K562 (cell line): ENCODE data around the gene CLEC3B. TPM values are rescaled to one million over a fixed set of nuclear protein-coding genes. Genes with fewer than 3 reads are reported as not detected.

Experiments
- FOXJ2 ChIP-seq: fragments of 200-800 bp; sonication (Bioruptor generic); IDR thresholded peaks from 2 replicates; pipeline ENCODE4 v1.6.1; 2016; ENCODE audit warnings: missing genetic modification characterization, missing compliant biosample characterization
- HBP1 ChIP-seq: fragments of 450-650 bp; formaldehyde crosslinking; IDR thresholded peaks from 2 replicates; pipeline ENCODE4 v1.4.0; 2022; ENCODE audit warnings: missing genetic modification characterization
- MCM7 ChIP-seq, 2 experiments: fragments of 450-650 bp; IDR thresholded peaks; 2 replicates each; pipeline ENCODE4 v1.6.1; 2016 to 2018
- RBM34 ChIP-seq: fragments of 200-400 bp; formaldehyde crosslinking; IDR thresholded peaks from 2 replicates; pipeline ENCODE4 v1.6.1; 2018; ENCODE audit warnings: low read length, borderline replicate concordance; ENCODE audit not compliant: insufficient read depth
- REST ChIP-seq, 2 experiments: fragments of 450-650 bp; formaldehyde crosslinking in 1 of 2; IDR thresholded peaks; 2 replicates each; pipeline versions ENCODE4 v1.4.0 to v1.6.1; 2014 to 2020; ENCODE audit warnings: mild to moderate bottlenecking in 2 of 2, borderline replicate concordance in 1 of 2, low read depth in 1 of 2
- U2AF1 ChIP-seq: fragments of 200-400 bp; formaldehyde crosslinking; optimal IDR thresholded peaks from 2 replicates; pipeline ENCODE3; 2017; ENCODE audit warnings: mild to moderate bottlenecking, low read depth, low read length, moderate library complexity
- ZNF407 ChIP-seq: fragments of 450-650 bp; IDR thresholded peaks from 2 replicates; pipeline ENCODE4 v1.6.1; 2016; ENCODE audit warnings: low read depth
- polyA plus RNA-seq, 8 experiments: library from polyadenylated mRNA; depleted of rRNA in 4 of 8; stranded (reverse) in 5 of 8; unstranded in 3 of 8; fragments of >200 nt; fragmentation: Nextera tagmentation in 2 of 8; fragmentation: Illumina TruSeq in 1 of 8; extraction: Ambion mirVana in 2 of 8; extraction: Trizol in 1 of 8; gene quantifications; 2 replicates each; pipeline versions ENCODE4 v1.2.1 to v1.2.3, GENCODE V29; 2011 to 2014; ENCODE audit warnings: inconsistent platforms in 1 of 8, missing spikeins in 1 of 8
- total RNA-seq, 7 experiments: library from RNA; depleted of rRNA in 6 of 7; stranded (reverse); fragments of >200 nt in 6 of 7; fragmentation: Illumina TruSeq in 2 of 7; extraction: Trizol in 2 of 7; gene quantifications; 2 replicates each; pipeline versions ENCODE4 v1.2.1 to v1.2.3, GENCODE V29; 2011 to 2021; ENCODE audit warnings: low replicate concordance in 1 of 7

The CLEC3B gene
- total and polyA plus RNA-seq, 9 of the 15 experiments (the other 6 are each of a cell fraction or from before 2014, with no cell fraction given) = not detected

GRCh38 chr3:45064512-45065372 is 38.6 kb downstream of the CLEC3B start (continued):
- TF ChIP-seq FOXJ2 (tag) (peak; percentile 95), ZNF407 (no peak), RBM34 (no peak), HBP1 (CRISPR knock-in tag) (peak; percentile 100), MCM7 (IDR thresholded peaks at IDR 0.05) (no peak), U2AF1 (no peak), REST (IDR thresholded peaks at IDR 0.05; ENCODE audit: borderline replicate concordance) (peak; percentile 35; the same call in 1 of the 2 replicates), REST (CRISPR knock-in tag; IDR thresholded peaks at IDR 0.05; ENCODE audit: low read depth) (peak; percentile 99)
